Loucy (cell line): Measurements from ENCODE around the gene ITSN1.

Experiments used
- EZH2phosphoT487 ChIP-seq: fragments of 200-600 bp; IDR thresholded peaks from 2 replicates; pipeline ENCODE4 v1.6.1; 2018; ENCODE audit warnings: antibody characterized with exemption, mild to moderate bottlenecking, moderate library complexity, borderline replicate concordance
- TF ChIP-seq, protein P1 (sequence below): fragments of 200-600 bp; sonication (generic); conservative IDR thresholded peaks from 2 replicates; pipeline ENCODE4 v1.5.1; 2014; ENCODE audit warnings: mild to moderate bottlenecking, antibody characterized with exemption, low read length

DNA sequence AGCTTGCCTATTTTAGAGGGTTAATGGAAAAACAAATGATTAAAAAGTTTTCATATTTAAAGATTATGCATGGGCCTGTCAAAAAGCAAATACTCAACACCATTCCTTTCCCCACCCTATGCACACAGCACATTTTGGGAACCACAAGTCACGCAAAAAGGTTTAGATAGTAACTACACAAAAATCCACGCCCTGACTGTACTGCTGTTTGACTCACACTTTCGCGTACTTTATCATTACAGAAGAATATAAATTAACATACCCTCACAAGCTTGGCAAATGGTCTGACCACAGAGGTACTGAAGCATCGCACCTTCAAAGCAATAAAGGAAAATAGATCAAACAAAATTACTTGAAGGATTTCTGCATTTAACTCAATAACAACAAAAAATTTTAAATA lies 271.9 kb downstream of the ITSN1 start:
- TF ChIP-seq, protein P1, sequence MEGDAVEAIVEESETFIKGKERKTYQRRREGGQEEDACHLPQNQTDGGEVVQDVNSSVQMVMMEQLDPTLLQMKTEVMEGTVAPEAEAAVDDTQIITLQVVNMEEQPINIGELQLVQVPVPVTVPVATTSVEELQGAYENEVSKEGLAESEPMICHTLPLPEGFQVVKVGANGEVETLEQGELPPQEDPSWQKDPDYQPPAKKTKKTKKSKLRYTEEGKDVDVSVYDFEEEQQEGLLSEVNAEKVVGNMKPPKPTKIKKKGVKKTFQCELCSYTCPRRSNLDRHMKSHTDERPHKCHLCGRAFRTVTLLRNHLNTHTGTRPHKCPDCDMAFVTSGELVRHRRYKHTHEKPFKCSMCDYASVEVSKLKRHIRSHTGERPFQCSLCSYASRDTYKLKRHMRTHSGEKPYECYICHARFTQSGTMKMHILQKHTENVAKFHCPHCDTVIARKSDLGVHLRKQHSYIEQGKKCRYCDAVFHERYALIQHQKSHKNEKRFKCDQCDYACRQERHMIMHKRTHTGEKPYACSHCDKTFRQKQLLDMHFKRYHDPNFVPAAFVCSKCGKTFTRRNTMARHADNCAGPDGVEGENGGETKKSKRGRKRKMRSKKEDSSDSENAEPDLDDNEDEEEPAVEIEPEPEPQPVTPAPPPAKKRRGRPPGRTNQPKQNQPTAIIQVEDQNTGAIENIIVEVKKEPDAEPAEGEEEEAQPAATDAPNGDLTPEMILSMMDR: no peak
- TF ChIP-seq EZH2phosphoT487: no peak
